Measurements from ENCODE around the gene AQP1.

DNA sequence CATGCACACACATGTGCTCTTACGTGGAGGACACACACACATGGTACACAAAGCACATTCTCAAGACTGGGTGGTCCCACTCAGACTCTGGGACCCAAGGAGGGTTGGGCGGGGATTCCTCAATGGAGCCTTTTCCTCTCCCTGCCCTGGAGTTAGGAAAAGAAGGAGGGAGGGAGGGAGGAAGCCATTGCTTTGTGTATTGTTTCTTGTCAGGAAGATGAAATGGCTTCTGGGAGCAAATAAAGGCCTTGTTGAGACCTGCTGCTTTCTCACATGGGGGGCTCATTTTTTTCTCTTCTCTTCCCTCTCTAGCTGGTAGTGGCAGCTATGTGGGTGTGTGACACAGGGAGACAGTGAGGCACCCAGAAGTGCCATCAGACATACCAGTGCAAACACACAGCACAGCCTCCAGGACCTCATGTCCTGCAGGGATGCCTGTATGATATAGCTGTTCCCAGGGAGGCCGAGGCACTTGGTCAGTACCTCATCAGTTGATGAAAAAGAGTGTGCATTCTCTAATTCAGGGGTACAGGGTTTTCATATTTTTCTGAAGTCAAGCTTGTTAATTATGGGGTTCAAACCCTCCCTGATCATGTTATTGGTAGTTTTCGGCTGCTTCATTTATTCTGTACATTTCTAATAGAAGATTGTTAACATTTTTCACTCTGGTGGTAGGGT lies 5.7 kb downstream of the AQP1 start:
- TF ChIP-seq, protein P1, sequence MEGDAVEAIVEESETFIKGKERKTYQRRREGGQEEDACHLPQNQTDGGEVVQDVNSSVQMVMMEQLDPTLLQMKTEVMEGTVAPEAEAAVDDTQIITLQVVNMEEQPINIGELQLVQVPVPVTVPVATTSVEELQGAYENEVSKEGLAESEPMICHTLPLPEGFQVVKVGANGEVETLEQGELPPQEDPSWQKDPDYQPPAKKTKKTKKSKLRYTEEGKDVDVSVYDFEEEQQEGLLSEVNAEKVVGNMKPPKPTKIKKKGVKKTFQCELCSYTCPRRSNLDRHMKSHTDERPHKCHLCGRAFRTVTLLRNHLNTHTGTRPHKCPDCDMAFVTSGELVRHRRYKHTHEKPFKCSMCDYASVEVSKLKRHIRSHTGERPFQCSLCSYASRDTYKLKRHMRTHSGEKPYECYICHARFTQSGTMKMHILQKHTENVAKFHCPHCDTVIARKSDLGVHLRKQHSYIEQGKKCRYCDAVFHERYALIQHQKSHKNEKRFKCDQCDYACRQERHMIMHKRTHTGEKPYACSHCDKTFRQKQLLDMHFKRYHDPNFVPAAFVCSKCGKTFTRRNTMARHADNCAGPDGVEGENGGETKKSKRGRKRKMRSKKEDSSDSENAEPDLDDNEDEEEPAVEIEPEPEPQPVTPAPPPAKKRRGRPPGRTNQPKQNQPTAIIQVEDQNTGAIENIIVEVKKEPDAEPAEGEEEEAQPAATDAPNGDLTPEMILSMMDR (IDR thresholded peaks at IDR 0.05 in 2 of 3, conservative IDR thresholded peaks at IDR 0.05 in 1 of 3; ENCODE audit: control insufficient read depth in 2 of 3, extremely low read depth in 1 of 3, insufficient read depth in 1 of 3, low read depth in 3 of 3, low read length in 3 of 3) = no peak
- TF ChIP-seq EP300 (IDR thresholded peaks at IDR 0.05; ENCODE audit: borderline replicate concordance in 1 of 2, control insufficient read depth in 1 of 2, low read depth in 2 of 2, low read length in 2 of 2) (no peak), YY1 (IDR thresholded peaks at IDR 0.05; ENCODE audit: low read depth, low read length) (no peak), KAT2A (conservative IDR thresholded peaks at IDR 0.05; ENCODE audit: control insufficient read depth, low read depth, low read length) (no peak), SP1 (IDR thresholded peaks at IDR 0.05; ENCODE audit: low read depth, low read length) (no peak), HDAC6 (IDR thresholded peaks at IDR 0.05; ENCODE audit: unreplicated experiment) (no peak), FOS (IDR thresholded peaks at IDR 0.05; ENCODE audit: borderline replicate concordance, extremely low read depth, insufficient read length) (no peak), SIX5 (IDR thresholded peaks at IDR 0.05; ENCODE audit: low read depth, low read length, severe bottlenecking) (no peak), GABPA (IDR thresholded peaks at IDR 0.05; ENCODE audit: low read depth) (no peak), RCOR1 (conservative IDR thresholded peaks at IDR 0.05; ENCODE audit: low read depth, low read length) (no peak), ATF7 (IDR thresholded peaks at IDR 0.05; ENCODE audit: low read depth) (no peak)
- TF ChIP-seq, protein P2, sequence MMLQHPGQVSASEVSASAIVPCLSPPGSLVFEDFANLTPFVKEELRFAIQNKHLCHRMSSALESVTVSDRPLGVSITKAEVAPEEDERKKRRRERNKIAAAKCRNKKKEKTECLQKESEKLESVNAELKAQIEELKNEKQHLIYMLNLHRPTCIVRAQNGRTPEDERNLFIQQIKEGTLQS (IDR thresholded peaks at IDR 0.05; ENCODE audit: borderline replicate concordance, extremely low read depth, low read depth, low read length) = no peak
- TF ChIP-seq, protein P3, sequence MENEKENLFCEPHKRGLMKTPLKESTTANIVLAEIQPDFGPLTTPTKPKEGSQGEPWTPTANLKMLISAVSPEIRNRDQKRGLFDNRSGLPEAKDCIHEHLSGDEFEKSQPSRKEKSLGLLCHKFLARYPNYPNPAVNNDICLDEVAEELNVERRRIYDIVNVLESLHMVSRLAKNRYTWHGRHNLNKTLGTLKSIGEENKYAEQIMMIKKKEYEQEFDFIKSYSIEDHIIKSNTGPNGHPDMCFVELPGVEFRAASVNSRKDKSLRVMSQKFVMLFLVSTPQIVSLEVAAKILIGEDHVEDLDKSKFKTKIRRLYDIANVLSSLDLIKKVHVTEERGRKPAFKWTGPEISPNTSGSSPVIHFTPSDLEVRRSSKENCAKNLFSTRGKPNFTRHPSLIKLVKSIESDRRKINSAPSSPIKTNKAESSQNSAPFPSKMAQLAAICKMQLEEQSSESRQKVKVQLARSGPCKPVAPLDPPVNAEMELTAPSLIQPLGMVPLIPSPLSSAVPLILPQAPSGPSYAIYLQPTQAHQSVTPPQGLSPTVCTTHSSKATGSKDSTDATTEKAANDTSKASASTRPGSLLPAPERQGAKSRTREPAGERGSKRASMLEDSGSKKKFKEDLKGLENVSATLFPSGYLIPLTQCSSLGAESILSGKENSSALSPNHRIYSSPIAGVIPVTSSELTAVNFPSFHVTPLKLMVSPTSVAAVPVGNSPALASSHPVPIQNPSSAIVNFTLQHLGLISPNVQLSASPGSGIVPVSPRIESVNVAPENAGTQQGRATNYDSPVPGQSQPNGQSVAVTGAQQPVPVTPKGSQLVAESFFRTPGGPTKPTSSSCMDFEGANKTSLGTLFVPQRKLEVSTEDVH (IDR thresholded peaks at IDR 0.05; ENCODE audit: low read depth, partially characterized antibody) = no peak
- TF ChIP-seq, protein P4, sequence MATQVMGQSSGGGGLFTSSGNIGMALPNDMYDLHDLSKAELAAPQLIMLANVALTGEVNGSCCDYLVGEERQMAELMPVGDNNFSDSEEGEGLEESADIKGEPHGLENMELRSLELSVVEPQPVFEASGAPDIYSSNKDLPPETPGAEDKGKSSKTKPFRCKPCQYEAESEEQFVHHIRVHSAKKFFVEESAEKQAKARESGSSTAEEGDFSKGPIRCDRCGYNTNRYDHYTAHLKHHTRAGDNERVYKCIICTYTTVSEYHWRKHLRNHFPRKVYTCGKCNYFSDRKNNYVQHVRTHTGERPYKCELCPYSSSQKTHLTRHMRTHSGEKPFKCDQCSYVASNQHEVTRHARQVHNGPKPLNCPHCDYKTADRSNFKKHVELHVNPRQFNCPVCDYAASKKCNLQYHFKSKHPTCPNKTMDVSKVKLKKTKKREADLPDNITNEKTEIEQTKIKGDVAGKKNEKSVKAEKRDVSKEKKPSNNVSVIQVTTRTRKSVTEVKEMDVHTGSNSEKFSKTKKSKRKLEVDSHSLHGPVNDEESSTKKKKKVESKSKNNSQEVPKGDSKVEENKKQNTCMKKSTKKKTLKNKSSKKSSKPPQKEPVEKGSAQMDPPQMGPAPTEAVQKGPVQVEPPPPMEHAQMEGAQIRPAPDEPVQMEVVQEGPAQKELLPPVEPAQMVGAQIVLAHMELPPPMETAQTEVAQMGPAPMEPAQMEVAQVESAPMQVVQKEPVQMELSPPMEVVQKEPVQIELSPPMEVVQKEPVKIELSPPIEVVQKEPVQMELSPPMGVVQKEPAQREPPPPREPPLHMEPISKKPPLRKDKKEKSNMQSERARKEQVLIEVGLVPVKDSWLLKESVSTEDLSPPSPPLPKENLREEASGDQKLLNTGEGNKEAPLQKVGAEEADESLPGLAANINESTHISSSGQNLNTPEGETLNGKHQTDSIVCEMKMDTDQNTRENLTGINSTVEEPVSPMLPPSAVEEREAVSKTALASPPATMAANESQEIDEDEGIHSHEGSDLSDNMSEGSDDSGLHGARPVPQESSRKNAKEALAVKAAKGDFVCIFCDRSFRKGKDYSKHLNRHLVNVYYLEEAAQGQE (IDR thresholded peaks at IDR 0.05; ENCODE audit: low read depth, low read length) = no peak
